Small intestine (tissue), 16 donors: ENCODE data around the gene UBR4. TPM values are rescaled to one million over a fixed set of nuclear protein-coding genes. Genes with fewer than 3 reads are reported as not detected.
"Not testable (repeated sequence)": the region's sequence is repeated elsewhere in the genome, so short reads cannot be mapped to it uniquely, and the experiment has no call there.

ENCODE experiments used
- DNase-seq, 2 donors: peaks; one replicate each; pipeline versions ENCODE4 v3.0.0 to v3.0.0-alpha.2; 2013
- FAIRE-seq: peaks from 2 replicates; lab custom pipeline; 2012; peaks lifted over from hg19 to GRCh38; lab: Jason Lieb, UNC
- H3K27ac ChIP-seq, 3 donors: one replicate each; pipeline ENCODE4 v1.5.1; 2013; ENCODE audit warnings: low read length in 2 of 3, mild to moderate bottlenecking in 2 of 3, control low read depth in 1 of 3, inconsistent platforms in 1 of 3, low read depth in 1 of 3, moderate library complexity in 1 of 3
- H3K27me3 ChIP-seq, 3 donors: one replicate each; pipeline ENCODE4 v1.6.1; 2013; ENCODE audit warnings: low read length in 3 of 3, inconsistent platforms in 1 of 3; ENCODE audit not compliant: control insufficient read depth in 3 of 3, insufficient read depth in 3 of 3
- H3K36me3 ChIP-seq, 3 donors: one replicate each; pipeline ENCODE4 v1.6.1; 2013; ENCODE audit warnings: low read length in 3 of 3, inconsistent platforms in 1 of 3, low read depth in 1 of 3, mild to moderate bottlenecking in 1 of 3, moderate library complexity in 1 of 3; ENCODE audit not compliant: control insufficient read depth in 3 of 3, insufficient read depth in 2 of 3
- H3K4me1 ChIP-seq, 3 donors: one replicate each; pipeline ENCODE4 v1.6.1; 2013; ENCODE audit warnings: low read length in 2 of 3, inconsistent platforms in 1 of 3, low read depth in 1 of 3, mild to moderate bottlenecking in 1 of 3, moderate library complexity in 1 of 3; ENCODE audit not compliant: control insufficient read depth in 3 of 3, insufficient read depth in 2 of 3
- H3K4me3 ChIP-seq, 3 donors: one replicate each; pipeline ENCODE4 v1.5.1; 2013; ENCODE audit warnings: low read length in 3 of 3, control low read depth in 1 of 3, inconsistent platforms in 1 of 3, low read depth in 1 of 3, mild to moderate bottlenecking in 1 of 3, moderate library complexity in 1 of 3
- H3K9me3 ChIP-seq, 2 donors: one replicate each; pipeline ENCODE4 v1.6.1; 2013; ENCODE audit warnings: low read depth in 1 of 2, low read length in 1 of 2; ENCODE audit not compliant: control insufficient read depth in 2 of 2, insufficient read depth in 1 of 2
- whole genome bisulfite sequencing, 3 donors: extraction: QIAGEN DNeasy Blood & Tissue Kit; methylation state at CpG; one replicate each; pipeline ENCODE4 v1.1.7; 2013; 5-methylcytosine and 5-hydroxymethylcytosine counted together
- long read RNA-seq, 10 donors: transcript quantifications; one replicate each; lab custom pipeline, GENCODE V29; 2026
- polyA plus RNA-seq, 4 donors: library from polyadenylated mRNA; stranded (reverse) in 3 of 4; unstranded in 1 of 4; fragments of 200-250 nt in 3 of 4; fragments of 120-200 nt in 1 of 4; gene quantifications; one replicate each; pipeline versions ENCODE4 v1.2.1 to v1.2.3, GENCODE V29; 2013
- donor health status: healthy with polysubstance abuse.
- donor health status: control.
- donor health status: control.
- donor health status: Bipolar disorder and iron deficiency.
- donor health status: healthy.

Gene UBR4
- polyA plus RNA-seq, result 100 to 1,000 TPM in 3 of 4 donors, 10 to 100 TPM in 1; 85.9 to 275 (median 143) TPM
- long read RNA-seq, donor 1, result 0 reads
- long read RNA-seq, donor 2, partial matches to known transcripts, result 0 of 1 reads
- long read RNA-seq, donor 2, other reads (novel, unspliced or antisense), result 0 of 1 reads
- long read RNA-seq, donor 3, partial matches to known transcripts, result 13 of 19 reads
- long read RNA-seq, donor 3, other reads (novel, unspliced or antisense), result 0 of 19 reads
- long read RNA-seq, donor 4, partial matches to known transcripts, result 0 of 1 reads
- long read RNA-seq, donor 4, other reads (novel, unspliced or antisense), result 0 of 1 reads
- long read RNA-seq, donor 5, partial matches to known transcripts, result 0 of 1 reads
- long read RNA-seq, donor 5, other reads (novel, unspliced or antisense), result 0 of 1 reads
- long read RNA-seq, donor 6, partial matches to known transcripts, result 5 of 10 reads
- long read RNA-seq, donor 6, other reads (novel, unspliced or antisense), result 0 of 10 reads
- long read RNA-seq, donor 7, result 0 reads
- long read RNA-seq, donor 8, result 0 reads
- long read RNA-seq, donor 9, partial matches to known transcripts, result 0 of 2 reads
- long read RNA-seq, donor 9, other reads (novel, unspliced or antisense), result 0 of 2 reads
- long read RNA-seq, donor 10, partial matches to known transcripts, result 21 of 24 reads
- long read RNA-seq, donor 10, other reads (novel, unspliced or antisense), result 0 of 24 reads

DNA sequence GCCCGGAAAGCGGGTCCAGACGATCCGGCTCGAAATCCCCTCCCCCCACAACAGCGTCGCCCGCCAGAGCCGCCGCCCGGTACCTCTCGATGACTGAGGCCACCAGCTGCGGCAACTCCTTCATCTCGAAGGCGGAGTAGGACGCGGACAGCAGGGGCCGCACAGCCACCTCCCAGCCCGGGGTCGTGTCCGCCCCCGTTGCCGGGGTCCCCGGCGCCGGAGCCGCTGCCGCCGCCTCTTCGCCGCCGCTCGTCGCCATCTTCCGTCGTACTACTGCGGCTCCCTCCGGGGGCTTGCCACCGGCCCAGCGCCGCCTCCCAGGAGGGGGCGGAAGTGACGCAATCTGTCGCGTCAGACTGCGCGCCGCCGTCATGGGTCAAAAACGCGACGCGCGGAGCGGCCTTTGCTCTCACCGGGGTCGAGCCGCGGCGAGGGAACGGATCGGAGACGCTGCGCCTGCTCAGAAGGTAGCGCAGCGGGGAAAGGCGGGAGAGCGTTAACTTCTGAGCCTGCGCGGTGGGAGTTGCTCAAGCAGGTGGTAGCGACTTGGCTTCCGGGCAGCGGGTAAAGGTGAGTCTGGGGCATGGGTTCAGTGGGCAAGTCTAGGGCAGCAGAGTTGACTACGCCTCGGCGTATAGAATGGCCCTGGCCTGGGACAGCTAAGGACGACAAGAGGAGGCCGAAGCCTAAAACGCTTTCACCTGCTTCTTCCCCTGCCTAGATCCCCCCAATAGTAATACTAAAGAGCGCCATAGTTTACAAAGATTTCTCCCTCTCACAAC lies at the start of gene UBR4:
Gene UBR4, minus strand, starts transcription at position 277 of the 782 bp plus-strand sequence. Its CDS starts 18 bp downstream, at position 259.
- H3K27ac ChIP-seq, result peak within 1 kb of the TSS; percentile 86 to 96 (median 95)
- peak within 1 kb of the TSS; percentile 64 to 96 (median 85) for H3K4me3 ChIP-seq
- no peaks in the 10 kb centered on the region for H3K9me3 ChIP-seq
- H3K4me1 ChIP-seq, result peaks cover 3 to 11% (median 6%) of the 10 kb centered on the region in 3 donors
- DNase-seq (peak; percentile 99), FAIRE-seq (no peak)
- peaks cover 0 to 6% (median 2%) of the 10 kb centered on the region in 3 donors for H3K36me3 ChIP-seq
- H3K27me3 ChIP-seq, result no peaks in the 10 kb centered on the region
- WGBS, 3 donors, result 0 to 1% (median 0%) methylated on average over 47 to 80 of the region's 80 CpGs

DNA sequence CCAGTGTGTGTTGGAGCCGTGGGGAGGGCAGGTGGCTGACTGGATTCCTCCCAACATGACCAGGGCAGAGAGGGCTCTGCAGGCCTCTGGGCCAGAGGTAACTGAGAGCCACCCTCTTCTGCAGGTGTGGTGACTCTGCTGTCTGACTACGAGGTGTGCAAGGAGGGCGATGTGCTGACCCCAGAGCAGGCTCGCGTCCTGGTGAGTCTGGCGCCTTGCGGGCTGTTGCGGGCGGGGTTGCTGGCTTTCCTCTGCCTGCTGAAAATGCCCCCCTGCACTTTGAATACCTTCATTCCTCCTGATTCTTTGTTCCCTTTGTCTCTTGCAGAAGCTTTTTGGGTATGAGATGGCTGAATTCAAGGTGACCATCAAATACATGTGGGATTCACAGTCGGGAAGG lies 48.3 kb upstream of the UBR4 start:
- Histone ChIP-seq H3K27ac (no peak overlapping the region), H3K27me3 (no peaks in the 10 kb centered on the region), H3K9me3 (no peaks in the 10 kb centered on the region), H3K4me3 (no peak overlapping the region), H3K4me1 (no peaks in the 10 kb centered on the region), H3K36me3 (peaks cover 20 to 86% (median 24%) of the 10 kb centered on the region in 3 donors)
- FAIRE-seq, result no peak
- no peak for DNase-seq
- WGBS, 3 donors, result 84 to 91% (median 88%) methylated on average over 10 of the region's 10 CpGs

DNA sequence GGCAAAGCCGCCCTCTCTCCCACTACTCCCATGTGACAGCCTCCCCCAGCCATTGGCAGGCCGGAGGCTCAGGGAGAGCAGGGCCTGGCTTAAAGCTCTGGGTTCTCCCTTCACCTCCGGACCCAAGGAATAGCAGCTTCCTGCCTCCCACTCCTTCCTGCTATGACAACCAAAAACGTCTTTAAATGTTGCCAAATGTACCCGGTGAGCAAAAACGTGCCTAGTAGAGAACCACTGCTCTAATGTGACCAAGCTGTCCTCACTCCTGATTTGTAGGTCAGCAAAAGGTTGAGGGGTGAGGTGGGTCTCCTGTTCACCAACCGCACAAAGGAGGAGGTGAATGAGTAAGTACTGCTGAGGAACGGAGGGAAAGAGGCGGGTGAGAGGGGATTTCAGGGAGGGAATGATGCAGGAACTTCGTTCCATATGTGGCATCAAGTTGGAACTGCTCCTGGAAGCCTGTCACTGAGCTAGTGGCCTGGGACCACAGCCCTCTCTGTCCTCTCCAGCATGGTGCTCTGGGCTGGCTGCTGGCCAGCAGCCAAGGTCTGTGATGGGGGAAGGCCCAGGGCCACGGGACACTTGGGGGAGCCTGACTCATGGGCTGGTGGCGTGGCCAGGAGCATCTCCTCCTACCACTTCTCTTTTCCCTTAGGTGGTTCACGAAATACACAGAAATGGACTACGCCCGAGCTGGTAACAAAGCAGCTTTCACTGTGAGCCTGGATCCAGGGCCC lies 47.3 kb upstream of the UBR4 start:
- Histone ChIP-seq H3K9me3 (no peaks in the 10 kb centered on the region), H3K27me3 (no peaks in the 10 kb centered on the region), H3K27ac (no peak overlapping the region), H3K4me3 (no peak overlapping the region), H3K4me1 (peaks cover 0 to 6% (median 2%) of the 10 kb centered on the region in 3 donors), H3K36me3 (peaks cover 20 to 83% (median 23%) of the 10 kb centered on the region in 3 donors)
- 76 to 85% (median 79%) methylated on average over 15 of the region's 15 CpGs for WGBS, 3 donors
- DNase-seq (no peak), FAIRE-seq (no peak)

DNA sequence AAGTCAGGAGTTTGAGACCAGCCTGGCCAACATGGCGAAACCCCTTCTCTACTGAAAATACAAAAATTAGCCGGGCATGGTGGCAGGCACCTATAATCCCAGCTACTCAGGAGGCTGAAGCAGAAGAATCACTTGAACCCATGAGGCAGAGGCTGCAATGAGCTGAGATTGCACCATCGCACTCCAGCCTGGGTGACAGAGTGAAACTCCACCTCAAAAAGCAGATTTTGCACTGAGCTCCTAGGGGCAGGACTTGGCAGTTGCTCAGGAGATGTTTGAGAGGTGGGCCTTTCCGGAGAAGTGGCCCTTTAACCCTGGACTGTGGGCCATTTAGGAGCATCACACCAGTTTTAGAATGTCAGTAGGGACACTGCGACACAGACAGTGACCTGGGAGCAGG lies 46.2 kb upstream of the UBR4 start:
- 87 to 91% (median 89%) methylated on average over 5 of the region's 5 CpGs for WGBS, 3 donors
- not testable (repeated sequence) for H3K9me3 ChIP-seq, H3K27ac ChIP-seq, H3K4me1 ChIP-seq, H3K4me3 ChIP-seq, DNase-seq, H3K27me3 ChIP-seq, FAIRE-seq
- peaks cover 19 to 75% (median 20%) of the 10 kb centered on the region in 3 donors for H3K36me3 ChIP-seq

DNA sequence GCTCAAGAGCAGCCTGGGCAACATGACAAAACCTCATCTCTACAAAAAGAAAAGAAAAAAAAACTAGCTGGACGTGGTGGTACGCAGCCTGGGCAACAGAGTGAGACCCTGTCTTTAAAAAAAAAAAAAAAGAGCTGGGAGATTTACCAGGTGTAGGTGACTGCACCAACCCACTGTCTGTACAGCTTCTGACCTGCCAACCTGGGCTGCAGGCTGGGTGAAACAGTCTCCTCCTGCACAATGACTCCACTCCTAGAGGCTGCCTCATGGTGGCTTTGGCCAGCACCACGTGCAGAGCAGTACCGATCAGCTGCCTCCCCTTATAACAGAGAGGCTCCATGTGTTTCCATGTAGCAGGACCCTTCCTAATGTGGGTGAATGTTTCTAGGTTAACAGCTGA lies 45.2 kb upstream of the UBR4 start:
- Histone ChIP-seq H3K27me3 (no peaks in the 10 kb centered on the region), H3K4me1 (peaks cover 0 to 12% (median 6%) of the 10 kb centered on the region in 3 donors), H3K9me3 (no peaks in the 10 kb centered on the region), H3K36me3 (peaks cover 18 to 66% (median 19%) of the 10 kb centered on the region in 3 donors), H3K27ac (no peak overlapping the region), H3K4me3 (no peak overlapping the region)
- FAIRE-seq, result no peak
- WGBS, 3 donors, result 88 to 95% (median 90%) methylated on average over 4 of the region's 4 CpGs
- no peak for DNase-seq

DNA sequence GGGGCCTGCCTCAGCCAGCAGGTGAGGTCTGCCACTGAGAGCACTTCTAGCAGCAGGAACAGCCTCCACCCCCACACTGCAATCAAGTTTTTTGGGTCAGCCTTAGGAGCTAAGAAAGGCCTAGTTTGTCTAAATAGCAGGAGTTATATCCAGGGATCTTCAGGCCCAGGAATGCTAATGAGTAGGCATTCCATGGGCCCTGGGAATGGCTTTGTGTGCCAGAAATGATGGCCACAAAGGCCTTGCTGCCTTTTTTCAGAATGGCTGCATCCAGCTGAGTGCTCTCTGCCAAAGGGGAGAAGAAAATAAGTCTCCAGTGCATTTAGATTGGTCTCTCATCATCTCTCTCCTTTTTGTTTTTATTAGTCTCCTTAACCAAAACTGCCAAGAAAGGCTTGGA lies 44.4 kb upstream of the UBR4 start:
- FAIRE-seq (no peak), DNase-seq (no peak)
- Histone ChIP-seq H3K4me1 (peaks cover 0 to 12% (median 6%) of the 10 kb centered on the region in 3 donors), H3K4me3 (no peak overlapping the region), H3K27ac (no peak overlapping the region), H3K9me3 (no peaks in the 10 kb centered on the region), H3K36me3 (peaks cover 16 to 61% (median 19%) of the 10 kb centered on the region in 3 donors), H3K27me3 (no peaks in the 10 kb centered on the region)

DNA sequence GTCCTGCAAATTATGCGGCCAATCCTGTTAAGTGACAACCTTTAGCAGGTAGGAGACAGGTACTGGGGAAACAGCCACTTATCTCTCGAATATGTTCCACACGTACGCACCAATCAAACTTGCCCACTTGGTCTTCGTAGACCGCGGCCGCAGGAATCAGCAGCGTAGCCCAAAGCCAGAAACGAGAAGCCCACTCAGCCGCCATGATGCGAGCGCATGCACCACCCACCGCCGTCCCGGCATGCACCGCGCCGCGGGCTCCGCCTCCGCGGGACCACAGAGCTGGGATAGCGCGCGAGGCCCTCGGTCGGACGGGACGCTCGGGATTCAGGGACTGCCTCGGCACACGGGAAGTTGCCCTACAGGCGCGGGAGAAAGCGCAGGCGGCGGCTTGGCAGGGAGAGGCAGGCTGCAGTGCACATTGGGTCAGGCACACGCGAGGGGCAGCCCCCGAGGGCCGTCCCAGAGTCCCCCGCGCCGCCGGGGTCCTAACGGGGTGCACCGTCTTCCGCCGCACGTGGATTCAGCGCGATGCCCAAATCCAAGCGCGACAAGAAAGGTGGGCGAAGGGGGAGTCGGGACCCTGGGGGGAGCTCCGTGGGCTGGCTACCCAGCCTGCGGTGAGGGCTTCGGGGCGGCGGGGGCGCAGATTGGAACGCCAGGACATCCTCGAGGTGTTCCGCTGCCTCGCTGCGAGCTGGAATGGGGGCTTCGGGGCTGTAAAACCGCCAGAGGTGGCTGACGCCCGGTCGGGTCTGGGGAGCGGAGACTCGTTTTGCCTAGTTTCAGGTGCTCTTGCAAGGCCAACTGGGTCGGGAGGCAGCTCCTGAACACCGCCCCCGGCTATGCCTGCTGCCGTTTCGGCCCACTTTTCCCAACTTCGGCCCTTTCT lies 41.5 kb upstream of the UBR4 start, which contains the start of the genes EMC1 and MRTO4:
Gene EMC1, minus strand, starts transcription at position 220 of the 892 bp plus-strand sequence. Its CDS starts 15 bp downstream, at position 205.
Gene MRTO4, plus strand, starts transcription at position 501 of the 892 bp plus-strand sequence. Its CDS starts 31 bp downstream, at position 532.
- Histone ChIP-seq H3K4me3 (peak within 1 kb of the TSS; percentile 68 to 90 (median 70)), H3K27me3 (no peaks in the 10 kb centered on the region), H3K36me3 (peaks cover 0 to 36% (median 2%) of the 10 kb centered on the region in 3 donors), H3K9me3 (no peaks in the 10 kb centered on the region), H3K4me1 (peaks cover 0 to 12% (median 6%) of the 10 kb centered on the region in 3 donors), H3K27ac (peak within 1 kb of the TSS; percentile 81 to 97 (median 91))
- 0 to 1% (median 0%) methylated on average over 74 to 81 of the region's 81 CpGs for WGBS, 3 donors
- DNase-seq (peak; percentile 81 to 96), FAIRE-seq (no peak)
